MM.1S (cell line): Measurements from ENCODE around the gene NUAK2.

ENCODE experiments used
- DNase-seq: peaks from one replicate; pipeline ENCODE4 v3.0.0-alpha.2; 2015
- H2AFZ ChIP-seq: fragments of 300-600 bp; sonication (generic); 2 replicates; pipeline ENCODE4 v1.6.0; 2016; ENCODE audit warnings: antibody characterized with exemption, low read length
- H3F3A ChIP-seq: fragments of 300-600 bp; sonication (generic); 2 replicates; pipeline ENCODE4 v1.6.1; 2016; ENCODE audit warnings: mild to moderate bottlenecking, antibody characterized with exemption, low read length, moderate library complexity, mixed read lengths; ENCODE audit not compliant: insufficient read depth
- H3K27ac ChIP-seq: fragments of 300-600 bp; sonication (generic); 2 replicates; pipeline ENCODE4 v1.5.1; 2016; ENCODE audit warnings: mild to moderate bottlenecking, low read length
- H3K27me3 ChIP-seq: fragments of 300-600 bp; sonication (generic); replicated peaks from 2 replicates; pipeline ENCODE4 v1.6.0; 2016; ENCODE audit warnings: low read length; ENCODE audit not compliant: insufficient read depth
- H3K36me3 ChIP-seq: fragments of 300-600 bp; sonication (generic); replicated peaks from 2 replicates; pipeline ENCODE4 v1.6.1; 2016; ENCODE audit warnings: mild to moderate bottlenecking, low read length, mixed read lengths; ENCODE audit not compliant: insufficient read depth
- H3K4me1 ChIP-seq: fragments of 300-600 bp; sonication (generic); 2 replicates; pipeline ENCODE4 v1.6.1; 2016; ENCODE audit warnings: low read length, mixed read lengths
- H3K4me2 ChIP-seq: fragments of 300-600 bp; sonication (generic); 2 replicates; pipeline ENCODE4 v1.6.0; 2016; ENCODE audit warnings: low read depth, low read length
- H3K4me3 ChIP-seq: fragments of 300-600 bp; sonication (generic); 2 replicates; pipeline ENCODE4 v1.5.1; 2016; ENCODE audit warnings: low read length, mixed read lengths
- H3K79me2 ChIP-seq: fragments of 300-600 bp; sonication (generic); 2 replicates; pipeline ENCODE4 v1.6.1; 2016; ENCODE audit warnings: mixed run types, low read length, mixed read lengths
- H3K9ac ChIP-seq: fragments of 300-600 bp; sonication (generic); 2 replicates; pipeline ENCODE4 v1.6.1; 2016; ENCODE audit warnings: low read length, mixed read lengths
- H3K9me2 ChIP-seq: fragments of 300-600 bp; sonication (generic); replicated peaks from 2 replicates; pipeline ENCODE4 v1.6.1; 2016; ENCODE audit warnings: mild to moderate bottlenecking, low read length, mixed read lengths; ENCODE audit not compliant: insufficient read depth
- H3K9me3 ChIP-seq: fragments of 300-600 bp; sonication (generic); replicated peaks from 2 replicates; pipeline ENCODE4 v1.6.1; 2016; ENCODE audit warnings: mild to moderate bottlenecking, low read length, mixed read lengths; ENCODE audit not compliant: insufficient read depth
- H4K20me1 ChIP-seq: fragments of 300-600 bp; sonication (generic); 2 replicates; pipeline ENCODE4 v1.6.1; 2016; ENCODE audit warnings: mild to moderate bottlenecking, low read length, moderate library complexity, mixed read lengths; ENCODE audit not compliant: insufficient read depth
- CTCF ChIP-seq: fragments of 300-600 bp; sonication (generic); IDR thresholded peaks from 2 replicates; pipeline ENCODE4 v1.5.1; 2016; ENCODE audit warnings: antibody characterized with exemption, low read length, mixed read lengths
- EZH2 ChIP-seq: fragments of 300-600 bp; sonication (generic); optimal IDR thresholded peaks from 2 replicates; pipeline ENCODE3; 2017; ENCODE audit warnings: low read depth, mild to moderate bottlenecking, antibody characterized with exemption, low read length, mixed read lengths
- EZH2phosphoT487 ChIP-seq: fragments of 300-600 bp; sonication (generic); IDR thresholded peaks from 2 replicates; pipeline ENCODE4 v1.6.1; 2018; ENCODE audit warnings: antibody characterized with exemption, low read length

NUAK2 gene

GRCh38 chr1:205344066-205344928, 22.8 kb upstream of the NUAK2 start:
- Histone ChIP-seq H3F3A (peaks cover 19% of the 10 kb centered on the region), H2AFZ (peak overlapping the region; percentile 36), H3K36me3 (no peaks in the 10 kb centered on the region), H3K4me3 (peak overlapping the region; percentile 15; the same call in 1 of the 2 replicates), H3K27ac (no peak overlapping the region), H3K4me1 (peaks cover 28% of the 10 kb centered on the region), H3K9me2 (no peaks in the 10 kb centered on the region), H4K20me1 (no peaks in the 10 kb centered on the region), H3K9ac (no peak overlapping the region), H3K4me2 (peak overlapping the region; percentile 34; the same call in 1 of the 2 replicates), H3K79me2 (no peaks in the 10 kb centered on the region), H3K27me3 (0 out of 2 replicates have a peak, but pooled peaks cover 4% of the 10 kb centered on the region), H3K9me3 (no peaks in the 10 kb centered on the region)
- DNase-seq, result no peak
- no peak for TF ChIP-seq EZH2
- no peak for TF ChIP-seq EZH2phosphoT487
- no peak for TF ChIP-seq CTCF

GRCh38 chr1:205343431-205344065, 22.0 kb upstream of the NUAK2 start:
- peak overlapping the region; percentile 34; the same call in 1 of the 2 replicates for H3K4me2 ChIP-seq
- H3K79me2 ChIP-seq, result no peaks in the 10 kb centered on the region
- peaks cover 12% of the 10 kb centered on the region for H3F3A ChIP-seq
- DNase-seq, result no peak
- H3K4me3 ChIP-seq, result peak overlapping the region; percentile 15; the same call in 1 of the 2 replicates
- TF ChIP-seq EZH2, result no peak
- no peak for TF ChIP-seq EZH2phosphoT487
- TF ChIP-seq CTCF, result no peak
- no peak overlapping the region for H3K27ac ChIP-seq
- no peak overlapping the region for H3K9ac ChIP-seq
- peaks cover 21% of the 10 kb centered on the region for H3K4me1 ChIP-seq
- H3K9me2 ChIP-seq, result no peaks in the 10 kb centered on the region
- no peak overlapping the region for H2AFZ ChIP-seq
- H3K9me3 ChIP-seq, result no peaks in the 10 kb centered on the region
- H3K36me3 ChIP-seq, result no peaks in the 10 kb centered on the region
- H4K20me1 ChIP-seq, result no peaks in the 10 kb centered on the region
- H3K27me3 ChIP-seq, result 0 out of 2 replicates have a peak, but pooled peaks cover 4% of the 10 kb centered on the region

GRCh38 chr1:205342986-205343385, 21.4 kb upstream of the NUAK2 start:
- H3K9me3 ChIP-seq, result no peaks in the 10 kb centered on the region
- H3K9ac ChIP-seq, result no peak overlapping the region
- H3K79me2 ChIP-seq, result no peaks in the 10 kb centered on the region
- H3K4me3 ChIP-seq, result no peak overlapping the region
- TF ChIP-seq CTCF (no peak), EZH2phosphoT487 (no peak), EZH2 (no peak)
- no peaks in the 10 kb centered on the region for H4K20me1 ChIP-seq
- H3K9me2 ChIP-seq, result no peaks in the 10 kb centered on the region
- H3K27ac ChIP-seq, result no peak overlapping the region
- H3F3A ChIP-seq, result peaks cover 6% of the 10 kb centered on the region
- H3K27me3 ChIP-seq, result 0 out of 2 replicates have a peak, but pooled peaks cover 4% of the 10 kb centered on the region
- H3K4me2 ChIP-seq, result no peak overlapping the region
- peaks cover 15% of the 10 kb centered on the region for H3K4me1 ChIP-seq
- no peak overlapping the region for H2AFZ ChIP-seq
- DNase-seq, result no peak
- no peaks in the 10 kb centered on the region for H3K36me3 ChIP-seq
